Measurements from ENCODE around the gene RHD.
"Not testable (repeated sequence)": the region's sequence is repeated elsewhere in the genome, so short reads cannot be mapped to it uniquely, and the experiment has no call there.

RHD gene

GRCh38 chr1:25245809-25246599 lies 26.3 kb upstream of the RHD start:
- Histone ChIP-seq H3K27ac (ENCODE audit: low read depth, low read length) (peak overlapping the region; percentile 96), H3K9ac (ENCODE audit: low read length) (peak overlapping the region; percentile 97), H3K9me3 (ENCODE audit: low read length) (no peaks in the 10 kb centered on the region), H3K4me3 (ENCODE audit: low read depth in 1 of 2, low read length in 2 of 2) (peak overlapping the region; percentile 92 to 95), H3K27me3 (ENCODE audit: control insufficient read depth in 1 of 2, insufficient read depth in 2 of 2, low read length in 2 of 2) (no peaks in the 10 kb centered on the region), H3K4me1 (ENCODE audit: insufficient read depth, low read length) (peaks cover 29% of the 10 kb centered on the region), H3K36me3 (ENCODE audit: insufficient read depth, low read length) (peaks cover 31% of the 10 kb centered on the region)

- H3K4me1 ChIP-seq (ENCODE audit: insufficient read depth, low read length), result peaks cover 29% of the 10 kb centered on the region
- peaks cover 31% of the 10 kb centered on the region for H3K36me3 ChIP-seq (ENCODE audit: insufficient read depth, low read length)
- peak overlapping the region; percentile 97 for H3K9ac ChIP-seq (ENCODE audit: low read length)
Measured at GRCh38 chr1:25246600-25247023, 25.7 kb upstream of the RHD start.

GRCh38 chr1:25247024-25247828 lies 25.1 kb upstream of the RHD start, which contains the start of gene RSRP1:
Gene RSRP1 (minus strand): TSS chr1:25247454. CDS start chr1:25246963, 491 bp downstream.
- no peaks in the 10 kb centered on the region for H3K9me3 ChIP-seq (ENCODE audit: low read length)
- H3K27ac ChIP-seq (ENCODE audit: low read depth, low read length), result peak within 1 kb of the TSS; percentile 96
- H3K36me3 ChIP-seq (ENCODE audit: insufficient read depth, low read length), result peaks cover 30% of the 10 kb centered on the region
- peaks cover 29% of the 10 kb centered on the region for H3K4me1 ChIP-seq (ENCODE audit: insufficient read depth, low read length)
- peak within 1 kb of the TSS; percentile 97 for H3K9ac ChIP-seq (ENCODE audit: low read length)
- H3K4me3 ChIP-seq (ENCODE audit: low read depth in 1 of 2, low read length in 2 of 2), result peak within 1 kb of the TSS; percentile 92 to 95
- H3K27me3 ChIP-seq (ENCODE audit: control insufficient read depth in 1 of 2, insufficient read depth in 2 of 2, low read length in 2 of 2), result no peaks in the 10 kb centered on the region

More at GRCh38 chr1:25246600-25247023, 25.7 kb upstream of the RHD start:
- Histone ChIP-seq H3K27ac (ENCODE audit: low read depth, low read length) (peak overlapping the region; percentile 96), H3K27me3 (ENCODE audit: control insufficient read depth in 1 of 2, insufficient read depth in 2 of 2, low read length in 2 of 2) (no peaks in the 10 kb centered on the region), H3K9me3 (ENCODE audit: low read length) (no peaks in the 10 kb centered on the region), H3K4me3 (ENCODE audit: low read depth in 1 of 2, low read length in 2 of 2) (peak overlapping the region; percentile 92 to 95)

GRCh38 chr1:25247829-25248754 lies 24.2 kb upstream of the RHD start:
- Histone ChIP-seq H3K9me3 (ENCODE audit: low read length) (no peaks in the 10 kb centered on the region), H3K27ac (ENCODE audit: low read depth, low read length) (peak overlapping the region; percentile 96), H3K9ac (ENCODE audit: low read length) (peak overlapping the region; percentile 70), H3K4me1 (ENCODE audit: insufficient read depth, low read length) (peaks cover 29% of the 10 kb centered on the region), H3K36me3 (ENCODE audit: insufficient read depth, low read length) (peaks cover 21% of the 10 kb centered on the region), H3K27me3 (ENCODE audit: control insufficient read depth in 1 of 2, insufficient read depth in 2 of 2, low read length in 2 of 2) (no peaks in the 10 kb centered on the region), H3K4me3 (ENCODE audit: low read depth in 1 of 2, low read length in 2 of 2) (peak overlapping the region; percentile 61 to 95)

GRCh38 chr1:25253911-25254310 lies 18.4 kb upstream of the RHD start:
- H3K4me1 ChIP-seq (ENCODE audit: insufficient read depth, low read length), result no peaks in the 10 kb centered on the region
- H3K36me3 ChIP-seq (ENCODE audit: insufficient read depth, low read length), result no peaks in the 10 kb centered on the region
- no peaks in the 10 kb centered on the region for H3K9me3 ChIP-seq (ENCODE audit: low read length)
- H3K27me3 ChIP-seq (ENCODE audit: control insufficient read depth in 1 of 2, insufficient read depth in 2 of 2, low read length in 2 of 2), result no peaks in the 10 kb centered on the region
- no peak overlapping the region for H3K4me3 ChIP-seq (ENCODE audit: low read depth in 1 of 2, low read length in 2 of 2)
- H3K27ac ChIP-seq (ENCODE audit: low read depth, low read length), result no peak overlapping the region
- H3K9ac ChIP-seq (ENCODE audit: low read length), result no peak overlapping the region

GRCh38 chr1:25255706-25256577 lies 16.4 kb upstream of the RHD start:
- no peaks in the 10 kb centered on the region for H3K4me1 ChIP-seq (ENCODE audit: insufficient read depth, low read length)
- H3K9ac ChIP-seq (ENCODE audit: low read length), result no peak overlapping the region
- no peaks in the 10 kb centered on the region for H3K36me3 ChIP-seq (ENCODE audit: insufficient read depth, low read length)
- no peak overlapping the region for H3K4me3 ChIP-seq (ENCODE audit: low read depth in 1 of 2, low read length in 2 of 2)
- no peak overlapping the region for H3K27ac ChIP-seq (ENCODE audit: low read depth, low read length)
- H3K9me3 ChIP-seq (ENCODE audit: low read length), result no peaks in the 10 kb centered on the region
- no peaks in the 10 kb centered on the region for H3K27me3 ChIP-seq (ENCODE audit: control insufficient read depth in 1 of 2, insufficient read depth in 2 of 2, low read length in 2 of 2)

- H3K27ac ChIP-seq (ENCODE audit: low read depth, low read length), result no peak overlapping the region
- no peaks in the 10 kb centered on the region for H3K9me3 ChIP-seq (ENCODE audit: low read length)
- no peaks in the 10 kb centered on the region for H3K36me3 ChIP-seq (ENCODE audit: insufficient read depth, low read length)
- H3K27me3 ChIP-seq (ENCODE audit: control insufficient read depth in 1 of 2, insufficient read depth in 2 of 2, low read length in 2 of 2), result no peaks in the 10 kb centered on the region
- no peaks in the 10 kb centered on the region for H3K4me1 ChIP-seq (ENCODE audit: insufficient read depth, low read length)
- no peak overlapping the region for H3K4me3 ChIP-seq (ENCODE audit: low read depth in 1 of 2, low read length in 2 of 2)
- H3K9ac ChIP-seq (ENCODE audit: low read length), result no peak overlapping the region
Measured at GRCh38 chr1:25256578-25256965, 15.7 kb upstream of the RHD start.

- no peak overlapping the region for H3K9ac ChIP-seq (ENCODE audit: low read length)
- no peaks in the 10 kb centered on the region for H3K9me3 ChIP-seq (ENCODE audit: low read length)
- H3K4me1 ChIP-seq (ENCODE audit: insufficient read depth, low read length), result no peaks in the 10 kb centered on the region
- no peaks in the 10 kb centered on the region for H3K36me3 ChIP-seq (ENCODE audit: insufficient read depth, low read length)
- no peaks in the 10 kb centered on the region for H3K27me3 ChIP-seq (ENCODE audit: control insufficient read depth in 1 of 2, insufficient read depth in 2 of 2, low read length in 2 of 2)
- no peak overlapping the region for H3K4me3 ChIP-seq (ENCODE audit: low read depth in 1 of 2, low read length in 2 of 2)
- no peak overlapping the region for H3K27ac ChIP-seq (ENCODE audit: low read depth, low read length)
Measured at GRCh38 chr1:25257196-25257595, 15.1 kb upstream of the RHD start.

- not testable (repeated sequence) for H3K4me1 ChIP-seq (ENCODE audit: insufficient read depth, low read length); H3K36me3 ChIP-seq (ENCODE audit: insufficient read depth, low read length); H3K9me3 ChIP-seq (ENCODE audit: low read length); H3K9ac ChIP-seq (ENCODE audit: low read length); H3K27ac ChIP-seq (ENCODE audit: low read depth, low read length); H3K4me3 ChIP-seq (ENCODE audit: low read depth in 1 of 2, low read length in 2 of 2); H3K27me3 ChIP-seq (ENCODE audit: control insufficient read depth in 1 of 2, insufficient read depth in 2 of 2, low read length in 2 of 2)
Measured at GRCh38 chr1:25259813-25260212, 12.5 kb upstream of the RHD start.

GRCh38 chr1:25260336-25260735 lies 12.0 kb upstream of the RHD start:
- H3K4me1 ChIP-seq (ENCODE audit: insufficient read depth, low read length); H3K36me3 ChIP-seq (ENCODE audit: insufficient read depth, low read length); H3K9me3 ChIP-seq (ENCODE audit: low read length); H3K27ac ChIP-seq (ENCODE audit: low read depth, low read length); H3K4me3 ChIP-seq (ENCODE audit: low read depth in 1 of 2, low read length in 2 of 2); H3K27me3 ChIP-seq (ENCODE audit: control insufficient read depth in 1 of 2, insufficient read depth in 2 of 2, low read length in 2 of 2); H3K9ac ChIP-seq (ENCODE audit: low read length): not testable (repeated sequence)

Measured in muscle layer of colon (tissue), 2 donors.